Neuronal stem cell (in vitro differentiated cells): ENCODE results near the gene MACF1.

ENCODE experiments used
- DNase-seq: peaks from one replicate; pipeline ENCODE4 v3.0.0-alpha.2; 2013; ENCODE audit warnings: low spot score
- H2AFZ ChIP-seq: one replicate; pipeline ENCODE4 v1.6.1; 2013; ENCODE audit warnings: mild to moderate bottlenecking, low read length, inconsistent platforms
- H2AK5ac ChIP-seq: 2 replicates; pipeline ENCODE4 v1.6.1; 2013; ENCODE audit warnings: low read depth, mild to moderate bottlenecking, inconsistent platforms, low read length, moderate library complexity, mixed read lengths
- H2BK120ac ChIP-seq: 2 replicates; pipeline ENCODE4 v1.6.1; 2013; ENCODE audit warnings: low read depth, mild to moderate bottlenecking, inconsistent platforms, low read length, moderate library complexity, mixed read lengths
- H2BK12ac ChIP-seq: one replicate; pipeline ENCODE4 v1.6.1; 2013; ENCODE audit warnings: low read length, inconsistent platforms
- H2BK15ac ChIP-seq: 2 replicates; pipeline ENCODE4 v1.6.1; 2013; ENCODE audit warnings: mild to moderate bottlenecking, low read length, inconsistent platforms, mixed read lengths
- H2BK5ac ChIP-seq: one replicate; pipeline ENCODE4 v1.6.1; 2013; ENCODE audit warnings: inconsistent platforms, mild to moderate bottlenecking, low read length, moderate library complexity
- H3K14ac ChIP-seq: one replicate; pipeline ENCODE4 v1.6.1; 2013; ENCODE audit warnings: low read length, inconsistent platforms
- H3K18ac ChIP-seq: 2 replicates; pipeline ENCODE4 v1.6.1; 2013; ENCODE audit warnings: low read length, inconsistent platforms
- H3K23ac ChIP-seq: 2 replicates; pipeline ENCODE4 v1.6.1; 2013; ENCODE audit warnings: low read depth, mild to moderate bottlenecking, mixed read lengths, low read length, inconsistent platforms; ENCODE audit not compliant: poor library complexity
- H3K27ac ChIP-seq: replicated peaks from 3 replicates; pipeline ENCODE4 v1.5.1; 2013; ENCODE audit warnings: low read length, inconsistent platforms
- H3K27me3 ChIP-seq, 3 experiments: 2 replicates each; pipeline ENCODE4 v1.6.1; 2013; ENCODE audit warnings: low read length in 3 of 3, mild to moderate bottlenecking in 2 of 3, inconsistent platforms in 1 of 3, low read depth in 1 of 3, mixed read lengths in 1 of 3, moderate library complexity in 1 of 3; ENCODE audit not compliant: control insufficient read depth in 3 of 3, insufficient read depth in 3 of 3
- H3K36me3 ChIP-seq, 2 donors: replicated peaks in 1 of 2; 2 replicates each; pipeline ENCODE4 v1.6.1; 2013; ENCODE audit warnings: low read length in 2 of 2; ENCODE audit not compliant: control insufficient read depth in 2 of 2, insufficient read depth in 2 of 2
- H3K4ac ChIP-seq: 2 replicates; pipeline ENCODE4 v1.6.1; 2013; ENCODE audit warnings: inconsistent platforms, mild to moderate bottlenecking, low read length, moderate library complexity
- H3K4me1 ChIP-seq, 2 donors: 1 replicate in 1 of 2; 2 replicates in 1 of 2; pipeline ENCODE4 v1.6.1; 2013; ENCODE audit warnings: low read length in 2 of 2, low read depth in 1 of 2; ENCODE audit not compliant: control insufficient read depth in 2 of 2, insufficient read depth in 1 of 2
- H3K4me2 ChIP-seq: one replicate; pipeline ENCODE4 v1.6.1; 2013; ENCODE audit warnings: mild to moderate bottlenecking, low read length, inconsistent platforms; ENCODE audit not compliant: insufficient read depth, poor library complexity, severe bottlenecking
- H3K4me3 ChIP-seq, 2 donors: 2 replicates each; pipeline ENCODE4 v1.5.1; 2013; ENCODE audit warnings: low read length in 2 of 2, mild to moderate bottlenecking in 2 of 2, inconsistent platforms in 1 of 2, moderate library complexity in 1 of 2
- H3K79me1 ChIP-seq: one replicate; pipeline ENCODE4 v1.6.1; 2013; ENCODE audit warnings: low read depth, mild to moderate bottlenecking, inconsistent platforms, low read length, moderate library complexity
- H3K9ac ChIP-seq: one replicate; pipeline ENCODE4 v1.6.1; 2013; ENCODE audit warnings: mild to moderate bottlenecking, low read depth, low read length, inconsistent platforms; ENCODE audit not compliant: poor library complexity
- H3K9me3 ChIP-seq, 2 donors: replicated peaks in 1 of 2; 2 replicates each; pipeline versions ENCODE3 to v1.6.1; 2013; ENCODE audit warnings: low read length in 2 of 2, mild to moderate bottlenecking in 2 of 2, inconsistent platforms in 1 of 2, low read depth in 1 of 2, mixed read lengths in 1 of 2, moderate library complexity in 1 of 2; ENCODE audit not compliant: control insufficient read depth in 2 of 2, insufficient read depth in 1 of 2
- H4K8ac ChIP-seq: one replicate; pipeline ENCODE4 v1.6.1; 2013; ENCODE audit warnings: low read depth, mild to moderate bottlenecking, inconsistent platforms, low read length, moderate library complexity
- H4K91ac ChIP-seq: one replicate; pipeline ENCODE4 v1.6.1; 2013; ENCODE audit warnings: low read length, low read depth, mild to moderate bottlenecking, inconsistent platforms; ENCODE audit not compliant: poor library complexity
- WGBS, 2 donors: extraction: QIAGEN DNeasy Blood & Tissue Kit; methylation state at CpG; one replicate each; pipeline ENCODE4 v1.1.7; 2013; ENCODE audit warnings: missing lambda C conversion rate in 2 of 2, mixed read lengths in 1 of 2; ENCODE audit not compliant: insufficient read length in 2 of 2, insufficient replicate concordance in 1 of 2; ENCODE audit errors: extremely low coverage in 2 of 2; 5-methylcytosine and 5-hydroxymethylcytosine counted together

The MACF1 gene

DNA sequence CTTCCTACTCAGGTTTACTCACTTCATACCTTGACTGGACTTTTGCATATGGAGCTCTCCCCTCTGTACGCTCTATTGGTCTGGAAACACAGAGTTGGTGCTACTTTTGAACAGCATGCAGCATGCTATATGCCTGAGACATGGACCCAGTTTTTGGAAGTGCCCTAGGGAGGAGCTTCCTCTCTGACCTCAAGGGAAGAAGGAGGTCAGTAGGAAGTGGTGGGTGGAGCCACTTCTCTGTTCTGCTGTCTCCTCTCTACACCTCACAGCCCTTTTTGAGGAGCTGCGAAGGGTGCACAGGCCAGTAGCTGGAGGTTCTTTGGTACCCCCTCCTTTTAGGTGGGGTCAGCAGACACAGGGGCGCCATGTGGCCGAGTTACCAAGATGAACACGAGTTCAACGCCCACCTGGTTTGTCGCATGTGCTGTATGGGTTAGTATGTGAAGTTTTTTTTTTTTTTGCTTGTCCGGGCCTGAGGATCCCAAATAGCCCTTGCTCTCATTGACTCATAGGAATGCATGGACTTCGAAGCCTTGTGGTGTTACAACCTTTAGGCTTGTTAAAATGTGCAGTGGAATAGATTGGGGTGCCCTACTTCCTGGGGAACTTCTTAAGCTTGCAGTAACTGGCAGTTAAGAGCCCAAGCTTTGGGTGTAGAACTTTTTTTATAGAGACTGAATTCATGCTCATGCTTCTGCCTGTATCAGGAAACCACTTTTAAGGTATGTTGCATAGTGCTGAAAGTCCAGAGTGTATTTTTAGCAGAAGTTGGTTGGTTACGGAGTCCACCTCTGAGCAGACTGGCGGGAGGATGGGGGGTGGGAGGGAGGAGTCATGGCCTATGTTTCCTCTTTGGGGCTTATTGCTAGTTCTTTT lies 10.7 kb downstream of the MACF1 start:
- no peak overlapping the region for H3K4me3 ChIP-seq
- no peak for DNase-seq

DNA sequence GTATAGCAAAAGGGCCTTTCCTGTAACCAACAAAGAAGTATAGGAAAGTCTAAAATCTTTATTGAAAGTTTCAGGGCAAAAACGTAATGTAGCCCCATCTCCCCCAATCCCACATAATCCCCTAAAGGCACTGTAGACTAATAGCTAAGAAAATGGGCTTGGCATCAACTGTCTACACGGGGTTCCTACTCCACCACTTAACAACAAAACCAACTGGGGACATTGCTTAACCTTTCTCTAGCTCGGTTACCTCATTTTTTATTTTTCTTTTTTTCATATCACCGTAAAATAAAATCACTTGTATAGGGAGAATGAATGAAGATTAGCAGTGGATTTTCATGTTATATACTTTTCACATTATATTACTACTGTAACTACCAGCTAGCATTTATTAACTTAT lies 12.3 kb downstream of the MACF1 start:
- H2BK15ac ChIP-seq, result no peak overlapping the region
- peaks cover 22 to 23% of the 10 kb centered on the region in 2 donors for H3K4me1 ChIP-seq
- H4K8ac ChIP-seq, result no peak overlapping the region
- no peak overlapping the region for H3K9ac ChIP-seq
- H2BK120ac ChIP-seq, result no peak overlapping the region
- H2AFZ ChIP-seq, result no peak overlapping the region
- no peak for DNase-seq
- H3K27ac ChIP-seq, result no peak overlapping the region
- H3K4ac ChIP-seq, result no peak overlapping the region
- H3K4me3 ChIP-seq, result no peak overlapping the region
- no peaks in the 10 kb centered on the region for H3K9me3 ChIP-seq
- H4K91ac ChIP-seq, result no peak overlapping the region
- H3K36me3 ChIP-seq, result peaks cover 0 to 5% of the 10 kb centered on the region in 2 donors
- H2AK5ac ChIP-seq, result no peak overlapping the region
- no peak overlapping the region for H3K18ac ChIP-seq
- H3K79me1 ChIP-seq, result peaks cover 4% of the 10 kb centered on the region
- no peak overlapping the region for H3K4me2 ChIP-seq
- no peak overlapping the region for H2BK12ac ChIP-seq
- no peak overlapping the region for H3K14ac ChIP-seq
- WGBS, 2 donors, result 100% methylated on average over 1 of the region's 4 CpGs; no CpG with 5 or more reads in 1 of the 2 donors
- no peak overlapping the region for H3K23ac ChIP-seq
- H3K27me3 ChIP-seq, result no peaks in the 10 kb centered on the region
- no peak overlapping the region for H2BK5ac ChIP-seq

More for the DNA sequence above, 10.7 kb downstream of the MACF1 start:
- Histone ChIP-seq H4K91ac (peak overlapping the region; percentile 13), H2BK120ac (no peak overlapping the region), H3K79me1 (peaks cover 4% of the 10 kb centered on the region), H3K27ac (peak overlapping the region; percentile 90), H3K9me3 (no peaks in the 10 kb centered on the region), H3K4me2 (no peak overlapping the region), H3K14ac (no peak overlapping the region), H3K23ac (no peak overlapping the region), H2BK12ac (peak overlapping the region; percentile 59), H3K18ac (peak overlapping the region; percentile 50), H2AFZ (no peak overlapping the region), H3K36me3 (peaks cover 0 to 5% of the 10 kb centered on the region in 2 donors), H2BK15ac (peak overlapping the region; percentile 23), H2BK5ac (no peak overlapping the region), H3K9ac (no peak overlapping the region), H3K27me3 (no peaks in the 10 kb centered on the region), H4K8ac (no peak overlapping the region), H3K4ac (no peak overlapping the region), H3K4me1 (peaks cover 21 to 23% of the 10 kb centered on the region in 2 donors), H2AK5ac (peak overlapping the region; percentile 22)
- WGBS, 2 donors, result no CpG with 5 or more reads among the region's 11 CpGs

DNA sequence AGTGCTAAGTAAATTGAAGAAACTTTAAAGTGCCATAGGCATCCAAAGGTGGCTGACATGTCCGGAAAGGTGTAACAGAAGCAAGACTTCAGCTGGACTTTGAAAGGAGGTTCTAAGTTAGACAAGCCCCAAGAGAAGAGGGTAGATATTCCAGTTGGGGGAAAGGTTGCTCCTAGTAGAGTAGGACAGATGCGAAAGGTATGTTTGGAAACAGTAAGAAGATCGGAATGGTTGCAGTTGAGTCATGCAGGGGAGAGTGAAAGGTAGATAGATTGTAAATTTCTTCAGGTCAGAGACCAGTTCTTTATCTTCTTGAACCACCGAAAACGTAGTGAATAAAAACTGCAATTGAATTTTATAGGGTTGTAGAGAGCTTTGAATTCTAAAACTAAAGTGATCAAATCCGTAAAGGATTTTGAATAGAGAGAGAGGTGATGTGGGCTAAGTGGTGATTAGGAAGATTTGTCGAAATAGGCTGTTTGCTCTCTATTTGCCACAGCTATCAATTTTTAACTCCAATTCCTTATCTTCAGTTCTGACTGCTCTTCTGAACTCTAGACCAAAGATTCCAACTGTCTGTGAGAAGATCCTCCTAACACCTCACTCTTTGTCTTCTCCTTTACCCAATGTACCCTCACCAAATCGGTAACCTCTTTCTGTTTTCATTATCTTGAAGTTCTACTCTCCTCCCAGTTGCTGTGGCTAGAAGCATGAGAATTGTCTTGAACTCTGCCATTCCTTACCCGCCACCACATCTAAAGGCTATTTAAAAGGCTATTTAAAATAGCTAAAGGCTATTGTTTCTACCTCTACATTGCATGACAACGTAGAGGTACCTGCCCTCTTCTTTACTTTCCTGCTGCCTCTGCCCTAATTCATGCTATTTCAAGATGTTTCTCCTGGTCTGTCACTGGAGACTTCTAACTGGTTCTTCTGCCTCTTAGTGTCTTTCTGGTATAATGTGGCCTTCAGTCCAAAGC lies 16.7 kb downstream of the MACF1 start:
- WGBS, 2 donors, result no CpG with 5 or more reads among the region's 10 CpGs
- Histone ChIP-seq H3K4me3 (no peak overlapping the region), H3K18ac (no peak overlapping the region), H2BK12ac (no peak overlapping the region), H2AFZ (no peak overlapping the region), H2BK120ac (no peak overlapping the region), H3K14ac (no peak overlapping the region), H2BK5ac (no peak overlapping the region), H3K27ac (no peak overlapping the region), H3K9ac (no peak overlapping the region), H3K4ac (no peak overlapping the region), H2BK15ac (no peak overlapping the region), H3K27me3 (no peaks in the 10 kb centered on the region), H4K8ac (no peak overlapping the region), H2AK5ac (no peak overlapping the region), H4K91ac (no peak overlapping the region), H3K23ac (no peak overlapping the region), H3K4me2 (no peak overlapping the region), H3K79me1 (no peaks in the 10 kb centered on the region), H3K9me3 (no peaks in the 10 kb centered on the region), H3K4me1 (peaks cover 0 to 3% of the 10 kb centered on the region in 2 donors), H3K36me3 (no peaks in the 10 kb centered on the region)
- no peak for DNase-seq
